ENCODE data around the gene SLC30A10. TPM values are rescaled to one million over a fixed set of nuclear protein-coding genes. Genes with fewer than 3 reads are reported as not detected.

Gene SLC30A10
- total and polyA plus RNA-seq, 12 donors = 0.15 to 0.56 (median 0.23) TPM; not detected in 4

- no peak for DNase-seq
- no peak for TF ChIP-seq CTCF (IDR thresholded peaks at IDR 0.05)
- H3K36me3 ChIP-seq = no peaks in the 10 kb centered on the region
- no peaks in the 10 kb centered on the region for H3K4me1 ChIP-seq
- H3K9me3 ChIP-seq = no peaks in the 10 kb centered on the region
- no peak overlapping the region for H3K27ac ChIP-seq
- no peak for ATAC-seq
- peaks cover 0 to 4% (median 0%) of the 10 kb centered on the region in 7 donors for H3K27me3 ChIP-seq
- intact Hi-C loops (cut with DNase I) = no loop called here
- no peak overlapping the region for H3K4me3 ChIP-seq
Observed at GRCh38 chr1:219913005-219913770, 15.2 kb downstream of the SLC30A10 start.

GRCh38 chr1:219910716-219911115, 17.6 kb downstream of the SLC30A10 start:
- 80 to 84% methylated on average over 6 of the region's 6 CpGs for WGBS, 2 donors
- DNase-seq = no peak
- no peaks in the 10 kb centered on the region for H3K9me3 ChIP-seq
- H3K27ac ChIP-seq = no peak overlapping the region
- peaks cover 0 to 4% (median 0%) of the 10 kb centered on the region in 7 donors for H3K27me3 ChIP-seq
- TF ChIP-seq CTCF (IDR thresholded peaks at IDR 0.05) = no peak
- H3K4me1 ChIP-seq = no peaks in the 10 kb centered on the region
- no peak overlapping the region for H3K4me3 ChIP-seq
- H3K36me3 ChIP-seq = no peaks in the 10 kb centered on the region
- no peak for ATAC-seq
- intact Hi-C loops (cut with DNase I) = no loop called here

- Histone ChIP-seq H3K36me3 (no peaks in the 10 kb centered on the region), H3K27me3 (peaks cover 0 to 4% (median 0%) of the 10 kb centered on the region in 7 donors), H3K27ac (no peak overlapping the region), H3K4me3 (no peak overlapping the region), H3K9me3 (no peaks in the 10 kb centered on the region), H3K4me1 (no peaks in the 10 kb centered on the region)
- no peak for TF ChIP-seq CTCF (IDR thresholded peaks at IDR 0.05)
- WGBS, 2 donors = 57 to 64% methylated on average over 4 of the region's 4 CpGs
- ATAC-seq (no peak), DNase-seq (no peak)
- intact Hi-C loops (cut with DNase I) = no loop called here
Observed at GRCh38 chr1:219909476-219909875, 18.9 kb downstream of the SLC30A10 start.

- 91 to 93% methylated on average over 3 of the region's 3 CpGs for WGBS, 2 donors
- intact Hi-C loops (cut with DNase I) = no loop called here
Observed at GRCh38 chr1:219908170-219908569, 20.2 kb downstream of the SLC30A10 start.

More at GRCh38 chr1:219908170-219908569, 20.2 kb downstream of the SLC30A10 start:
- peaks cover 0 to 4% (median 0%) of the 10 kb centered on the region in 7 donors for H3K27me3 ChIP-seq
- no peak for TF ChIP-seq CTCF (IDR thresholded peaks at IDR 0.05)
- H3K4me3 ChIP-seq = no peak overlapping the region
- DNase-seq (no peak), ATAC-seq (no peak)
- no peaks in the 10 kb centered on the region for H3K4me1 ChIP-seq
- H3K9me3 ChIP-seq = no peaks in the 10 kb centered on the region
- H3K27ac ChIP-seq = no peak overlapping the region
- no peaks in the 10 kb centered on the region for H3K36me3 ChIP-seq
